HG03565 (cell line): Measurements from ENCODE around the gene CEP57L1.
"Not testable (repeated sequence)": the region's sequence is repeated elsewhere in the genome, so short reads cannot be mapped to it uniquely, and the experiment has no call there.

Experiments used
- ATAC-seq: cut with Tn5 transposase; IDR thresholded peaks from one replicate; pipeline ENCODE4 v1.9.1; 2021; ENCODE audit warnings: mild to moderate bottlenecking, moderate library complexity; ENCODE audit not compliant: unreplicated experiment

CEP57L1 gene

GRCh38 chr6:109166673-109167072 lies 71.4 kb downstream of the CEP57L1 start:
- no peak for ATAC-seq

- ATAC-seq, result no peak
Measured at GRCh38 chr6:109167562-109167961, 72.3 kb downstream of the CEP57L1 start.

GRCh38 chr6:109170333-109170732 lies 75.0 kb downstream of the CEP57L1 start:
- no peak for ATAC-seq

GRCh38 chr6:109172101-109172746 lies 76.9 kb downstream of the CEP57L1 start:
- ATAC-seq, result no peak

GRCh38 chr6:109174916-109175315 lies 79.6 kb downstream of the CEP57L1 start:
- ATAC-seq, result no peak

- no peak for ATAC-seq
Measured at GRCh38 chr6:109178921-109179320, 83.6 kb downstream of the CEP57L1 start.

GRCh38 chr6:109179507-109179906 lies 84.2 kb downstream of the CEP57L1 start:
- no peak for ATAC-seq

- no peak for ATAC-seq
Measured at GRCh38 chr6:109182578-109182977, 87.3 kb downstream of the CEP57L1 start.

- no peak for ATAC-seq
Measured at GRCh38 chr6:109183109-109183650, 87.9 kb downstream of the CEP57L1 start.

GRCh38 chr6:109184638-109185037 lies 89.3 kb downstream of the CEP57L1 start:
- ATAC-seq, result no peak

- ATAC-seq, result no peak
Measured at GRCh38 chr6:109186012-109186411, 90.7 kb downstream of the CEP57L1 start.

GRCh38 chr6:109187399-109188114 lies 92.2 kb downstream of the CEP57L1 start:
- ATAC-seq, result no peak

- ATAC-seq, result no peak
Measured at GRCh38 chr6:109188115-109188411, 92.8 kb downstream of the CEP57L1 start.

GRCh38 chr6:109191368-109191767 lies 96.1 kb downstream of the CEP57L1 start:
- ATAC-seq, result not testable (repeated sequence)

GRCh38 chr6:109192865-109193264 lies 97.6 kb downstream of the CEP57L1 start:
- no peak for ATAC-seq

- no peak for ATAC-seq
Measured at GRCh38 chr6:109194880-109195279, 99.6 kb downstream of the CEP57L1 start.

- ATAC-seq, result no peak
Measured at GRCh38 chr6:109197061-109197460, 101.8 kb downstream of the CEP57L1 start.

- no peak for ATAC-seq
Measured at GRCh38 chr6:109202409-109203264, 107.3 kb downstream of the CEP57L1 start.

GRCh38 chr6:109204511-109204910 lies 109.2 kb downstream of the CEP57L1 start:
- ATAC-seq, result no peak

- no peak for ATAC-seq
Measured at GRCh38 chr6:109212683-109213082, 117.4 kb downstream of the CEP57L1 start.
